Measurements from ENCODE around the gene NAT9.

Gene NAT9

DNA sequence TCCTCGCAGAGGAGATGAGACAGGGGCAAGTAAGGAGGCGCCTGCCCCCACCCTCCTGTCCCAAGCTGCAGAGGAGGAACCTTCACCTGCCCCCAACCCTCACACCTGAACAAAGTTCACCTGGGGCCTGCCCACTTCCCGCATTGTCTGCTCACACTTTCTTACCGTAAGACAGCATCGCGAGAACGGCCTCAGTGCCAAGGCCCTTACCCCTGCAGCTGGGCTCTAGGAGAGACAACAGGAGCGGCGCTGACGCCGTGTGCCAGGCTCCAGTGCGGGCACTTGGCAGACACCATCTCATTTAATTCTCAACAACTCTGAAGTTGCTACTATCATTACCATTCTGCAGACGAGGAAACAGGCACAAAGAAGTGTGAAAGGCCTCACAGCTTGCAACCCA is 4.1 kb downstream of the NAT9 start:
- TF ChIP-seq, protein P1, sequence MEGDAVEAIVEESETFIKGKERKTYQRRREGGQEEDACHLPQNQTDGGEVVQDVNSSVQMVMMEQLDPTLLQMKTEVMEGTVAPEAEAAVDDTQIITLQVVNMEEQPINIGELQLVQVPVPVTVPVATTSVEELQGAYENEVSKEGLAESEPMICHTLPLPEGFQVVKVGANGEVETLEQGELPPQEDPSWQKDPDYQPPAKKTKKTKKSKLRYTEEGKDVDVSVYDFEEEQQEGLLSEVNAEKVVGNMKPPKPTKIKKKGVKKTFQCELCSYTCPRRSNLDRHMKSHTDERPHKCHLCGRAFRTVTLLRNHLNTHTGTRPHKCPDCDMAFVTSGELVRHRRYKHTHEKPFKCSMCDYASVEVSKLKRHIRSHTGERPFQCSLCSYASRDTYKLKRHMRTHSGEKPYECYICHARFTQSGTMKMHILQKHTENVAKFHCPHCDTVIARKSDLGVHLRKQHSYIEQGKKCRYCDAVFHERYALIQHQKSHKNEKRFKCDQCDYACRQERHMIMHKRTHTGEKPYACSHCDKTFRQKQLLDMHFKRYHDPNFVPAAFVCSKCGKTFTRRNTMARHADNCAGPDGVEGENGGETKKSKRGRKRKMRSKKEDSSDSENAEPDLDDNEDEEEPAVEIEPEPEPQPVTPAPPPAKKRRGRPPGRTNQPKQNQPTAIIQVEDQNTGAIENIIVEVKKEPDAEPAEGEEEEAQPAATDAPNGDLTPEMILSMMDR (conservative IDR thresholded peaks at IDR 0.05; ENCODE audit: low read depth, low read length): no peak
- H3K4me3 ChIP-seq (ENCODE audit: low read length): no peak overlapping the region
- no peak for DNase-seq (ENCODE audit: low read depth)

DNA sequence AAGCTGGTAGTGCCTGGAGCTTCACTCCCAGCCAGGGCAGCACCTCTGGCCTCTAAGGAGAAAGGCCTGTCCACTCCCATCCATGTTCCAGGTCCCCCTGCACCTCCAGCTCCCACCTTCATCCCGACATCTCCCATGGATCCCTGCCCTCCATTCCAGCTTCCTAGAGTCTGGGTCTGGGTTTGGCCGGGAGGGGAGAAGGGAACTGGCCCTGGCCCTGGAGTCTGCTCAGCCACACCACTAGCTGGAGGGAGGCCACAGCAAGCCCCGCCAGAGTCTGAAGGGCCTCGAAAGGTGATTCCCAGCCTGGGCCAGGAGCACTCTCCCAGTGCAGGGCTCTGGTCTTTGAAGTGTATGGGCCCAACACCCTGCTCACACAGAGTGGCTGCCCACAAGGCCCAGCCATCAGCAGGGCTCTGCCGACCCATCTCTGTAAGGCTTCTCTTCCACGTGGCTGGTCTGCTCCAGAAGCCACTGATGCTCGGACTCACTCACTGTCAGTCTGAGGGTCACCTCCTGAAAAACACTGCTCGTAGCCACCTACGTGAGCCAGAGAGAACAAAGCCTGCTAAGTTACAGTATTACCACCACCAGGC is 4.7 kb downstream of the NAT9 start:
- TF ChIP-seq, protein P1 (conservative IDR thresholded peaks at IDR 0.05; ENCODE audit: low read depth, low read length): no peak
- no peak overlapping the region for H3K4me3 ChIP-seq (ENCODE audit: low read length)
- no peak for DNase-seq (ENCODE audit: low read depth)

DNA sequence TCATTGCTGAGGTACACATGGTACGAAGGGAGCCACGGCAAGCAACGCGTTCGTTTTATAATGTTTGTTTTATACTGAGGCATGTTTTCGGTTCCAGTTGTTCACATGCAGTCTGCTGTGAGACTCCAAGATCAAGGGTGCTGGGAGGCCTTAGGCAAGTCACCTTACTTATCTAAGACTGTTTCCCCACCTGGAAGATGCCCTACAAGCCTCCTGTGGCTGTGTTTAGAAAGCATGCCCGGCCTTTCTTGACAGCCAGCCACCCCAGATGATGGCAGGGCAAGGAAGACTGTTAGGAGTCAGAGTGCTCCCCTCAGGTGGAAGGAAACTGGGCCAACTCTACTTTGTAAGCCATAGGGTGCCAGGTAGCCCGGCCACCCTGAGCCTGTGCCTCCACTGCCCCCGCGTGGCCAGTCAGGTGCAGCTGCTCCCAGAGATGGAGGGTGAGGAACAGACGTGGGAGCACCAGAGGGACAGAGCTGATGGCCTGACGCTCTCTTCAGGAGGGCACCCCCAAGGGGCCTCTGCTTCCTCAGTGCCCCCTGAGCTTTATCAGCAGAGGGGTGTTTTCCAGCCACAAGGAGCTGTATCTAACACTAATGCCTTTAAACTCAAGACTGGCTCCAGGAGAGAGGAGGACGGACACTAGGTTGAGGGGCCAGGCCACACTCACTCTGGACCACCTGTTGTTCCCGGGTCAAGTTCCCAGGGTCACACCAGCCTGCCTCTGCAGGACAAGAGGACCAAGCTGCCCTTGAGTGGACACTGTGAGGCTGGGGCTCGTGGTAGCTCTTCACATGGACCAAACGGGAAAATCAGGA is 5.4 kb downstream of the NAT9 start:
- TF ChIP-seq, protein P1 (conservative IDR thresholded peaks at IDR 0.05; ENCODE audit: low read depth, low read length): peak; percentile 84
- DNase-seq (ENCODE audit: low read depth): no peak
- H3K4me3 ChIP-seq (ENCODE audit: low read length): no peak overlapping the region

DNA sequence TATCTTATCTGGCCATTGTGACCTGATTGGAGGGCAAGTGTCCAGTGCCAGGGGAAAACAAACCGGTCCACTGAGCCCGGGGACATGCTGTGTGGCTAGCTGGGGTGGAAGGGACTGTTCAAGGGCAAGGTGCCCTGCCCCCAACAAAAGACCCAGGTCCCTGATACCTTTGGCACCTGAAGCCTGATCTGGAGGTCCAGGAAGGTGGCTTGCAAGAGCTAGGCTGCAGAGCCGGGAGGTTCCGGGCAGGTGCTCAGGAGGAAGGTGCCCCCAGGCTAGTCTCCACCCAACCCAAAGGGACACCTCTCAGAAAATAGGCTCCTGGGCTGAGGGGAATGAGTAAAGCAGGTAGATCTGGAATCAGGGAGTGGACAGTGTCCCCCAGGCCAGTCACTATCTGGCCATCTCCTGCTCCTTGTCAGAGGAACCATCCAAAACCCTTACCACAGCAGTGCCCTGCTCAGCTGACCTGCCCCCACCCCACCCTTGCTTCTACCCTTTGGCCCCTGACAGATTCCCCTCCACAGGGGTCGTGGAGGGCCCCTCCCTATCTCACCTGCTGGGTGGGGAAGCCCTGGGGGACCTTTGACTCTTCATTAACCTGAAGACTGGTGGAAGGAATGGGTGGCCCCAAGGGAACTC is 6.2 kb downstream of the NAT9 start:
- no peak for DNase-seq (ENCODE audit: low read depth)
- no peak overlapping the region for H3K4me3 ChIP-seq (ENCODE audit: low read length)
- TF ChIP-seq, protein P1 (conservative IDR thresholded peaks at IDR 0.05; ENCODE audit: low read depth, low read length): no peak

DNA sequence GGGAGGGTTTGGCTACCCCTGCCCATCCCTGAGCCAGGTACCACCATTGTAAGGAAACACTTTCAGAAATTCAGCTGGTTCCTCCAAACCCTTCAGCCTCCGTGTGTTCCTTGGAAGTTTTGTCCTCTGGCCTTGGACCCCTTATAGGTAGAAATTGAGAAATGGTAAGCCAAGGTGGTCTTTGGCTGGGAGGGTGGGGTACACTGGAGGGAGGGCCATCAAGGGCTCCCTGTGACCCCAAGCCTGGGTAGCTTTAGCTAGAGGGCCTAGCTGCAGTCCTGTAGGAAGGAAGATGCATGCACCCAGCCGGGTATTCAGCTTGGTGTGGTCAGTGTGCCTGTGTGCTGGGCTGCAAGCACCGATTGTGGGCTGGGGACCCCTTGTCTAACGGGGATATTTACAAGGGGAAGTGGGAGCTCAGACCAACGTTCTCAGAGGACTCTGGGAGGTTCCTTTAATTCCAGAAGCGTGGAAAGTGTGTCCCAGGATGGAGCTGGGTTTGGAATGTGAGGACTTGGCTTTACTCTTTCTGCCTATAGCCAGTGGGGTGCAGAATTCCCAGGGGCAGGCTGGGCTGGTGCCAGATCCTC is 6.8 kb downstream of the NAT9 start:
- DNase-seq (ENCODE audit: low read depth): no peak
- H3K4me3 ChIP-seq (ENCODE audit: low read length): no peak overlapping the region
- TF ChIP-seq, protein P1 (conservative IDR thresholded peaks at IDR 0.05; ENCODE audit: low read depth, low read length): no peak

DNA sequence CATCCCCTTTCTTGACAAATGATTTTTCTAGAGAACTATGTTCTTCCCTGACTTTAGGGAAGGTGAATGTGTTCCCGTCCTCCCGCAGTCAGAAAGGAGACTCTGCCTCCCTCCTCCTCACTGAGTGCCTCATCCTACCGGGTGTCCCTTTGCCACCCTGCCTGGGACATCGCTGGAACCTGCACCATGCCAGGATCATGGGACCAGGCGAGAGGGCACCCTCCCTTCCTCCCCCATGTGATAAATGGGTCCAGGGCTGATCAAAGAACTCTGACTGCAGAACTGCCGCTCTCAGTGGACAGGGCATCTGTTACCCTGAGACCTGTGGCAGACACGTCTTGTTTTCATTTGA is 7.4 kb downstream of the NAT9 start:
- no peak overlapping the region for H3K4me3 ChIP-seq (ENCODE audit: low read length)
- TF ChIP-seq, protein P1 (conservative IDR thresholded peaks at IDR 0.05; ENCODE audit: low read depth, low read length): no peak
- no peak for DNase-seq (ENCODE audit: low read depth)
